ENCODE results near the gene SYNCRIP.

- TF ChIP-seq, protein P1, sequence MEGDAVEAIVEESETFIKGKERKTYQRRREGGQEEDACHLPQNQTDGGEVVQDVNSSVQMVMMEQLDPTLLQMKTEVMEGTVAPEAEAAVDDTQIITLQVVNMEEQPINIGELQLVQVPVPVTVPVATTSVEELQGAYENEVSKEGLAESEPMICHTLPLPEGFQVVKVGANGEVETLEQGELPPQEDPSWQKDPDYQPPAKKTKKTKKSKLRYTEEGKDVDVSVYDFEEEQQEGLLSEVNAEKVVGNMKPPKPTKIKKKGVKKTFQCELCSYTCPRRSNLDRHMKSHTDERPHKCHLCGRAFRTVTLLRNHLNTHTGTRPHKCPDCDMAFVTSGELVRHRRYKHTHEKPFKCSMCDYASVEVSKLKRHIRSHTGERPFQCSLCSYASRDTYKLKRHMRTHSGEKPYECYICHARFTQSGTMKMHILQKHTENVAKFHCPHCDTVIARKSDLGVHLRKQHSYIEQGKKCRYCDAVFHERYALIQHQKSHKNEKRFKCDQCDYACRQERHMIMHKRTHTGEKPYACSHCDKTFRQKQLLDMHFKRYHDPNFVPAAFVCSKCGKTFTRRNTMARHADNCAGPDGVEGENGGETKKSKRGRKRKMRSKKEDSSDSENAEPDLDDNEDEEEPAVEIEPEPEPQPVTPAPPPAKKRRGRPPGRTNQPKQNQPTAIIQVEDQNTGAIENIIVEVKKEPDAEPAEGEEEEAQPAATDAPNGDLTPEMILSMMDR (IDR thresholded peaks at IDR 0.05 in 2 of 3, conservative IDR thresholded peaks at IDR 0.05 in 1 of 3; ENCODE audit: borderline replicate concordance in 1 of 3, insufficient read depth in 1 of 3, low read depth in 2 of 3, low read length in 2 of 3): no peak
- TF ChIP-seq JUND (IDR thresholded peaks at IDR 0.05): no peak
- TF ChIP-seq SP1 (IDR thresholded peaks at IDR 0.05; ENCODE audit: low read depth): no peak
- no peak for TF ChIP-seq EZH2phosphoT487 (IDR thresholded peaks at IDR 0.05; ENCODE audit: borderline replicate concordance)
- TF ChIP-seq, protein P2, sequence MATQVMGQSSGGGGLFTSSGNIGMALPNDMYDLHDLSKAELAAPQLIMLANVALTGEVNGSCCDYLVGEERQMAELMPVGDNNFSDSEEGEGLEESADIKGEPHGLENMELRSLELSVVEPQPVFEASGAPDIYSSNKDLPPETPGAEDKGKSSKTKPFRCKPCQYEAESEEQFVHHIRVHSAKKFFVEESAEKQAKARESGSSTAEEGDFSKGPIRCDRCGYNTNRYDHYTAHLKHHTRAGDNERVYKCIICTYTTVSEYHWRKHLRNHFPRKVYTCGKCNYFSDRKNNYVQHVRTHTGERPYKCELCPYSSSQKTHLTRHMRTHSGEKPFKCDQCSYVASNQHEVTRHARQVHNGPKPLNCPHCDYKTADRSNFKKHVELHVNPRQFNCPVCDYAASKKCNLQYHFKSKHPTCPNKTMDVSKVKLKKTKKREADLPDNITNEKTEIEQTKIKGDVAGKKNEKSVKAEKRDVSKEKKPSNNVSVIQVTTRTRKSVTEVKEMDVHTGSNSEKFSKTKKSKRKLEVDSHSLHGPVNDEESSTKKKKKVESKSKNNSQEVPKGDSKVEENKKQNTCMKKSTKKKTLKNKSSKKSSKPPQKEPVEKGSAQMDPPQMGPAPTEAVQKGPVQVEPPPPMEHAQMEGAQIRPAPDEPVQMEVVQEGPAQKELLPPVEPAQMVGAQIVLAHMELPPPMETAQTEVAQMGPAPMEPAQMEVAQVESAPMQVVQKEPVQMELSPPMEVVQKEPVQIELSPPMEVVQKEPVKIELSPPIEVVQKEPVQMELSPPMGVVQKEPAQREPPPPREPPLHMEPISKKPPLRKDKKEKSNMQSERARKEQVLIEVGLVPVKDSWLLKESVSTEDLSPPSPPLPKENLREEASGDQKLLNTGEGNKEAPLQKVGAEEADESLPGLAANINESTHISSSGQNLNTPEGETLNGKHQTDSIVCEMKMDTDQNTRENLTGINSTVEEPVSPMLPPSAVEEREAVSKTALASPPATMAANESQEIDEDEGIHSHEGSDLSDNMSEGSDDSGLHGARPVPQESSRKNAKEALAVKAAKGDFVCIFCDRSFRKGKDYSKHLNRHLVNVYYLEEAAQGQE (IDR thresholded peaks at IDR 0.05; ENCODE audit: low read depth): no peak
- no peak for TF ChIP-seq POLR2A (IDR thresholded peaks at IDR 0.05; ENCODE audit: borderline replicate concordance, extremely low read depth, insufficient read depth, insufficient read length)
- TF ChIP-seq CEBPB (IDR thresholded peaks at IDR 0.05; ENCODE audit: low read depth): no peak
Observed at GRCh38 chr6:85568411-85568810, 74.3 kb downstream of the SYNCRIP start.

All from HCT116 (cell line).